Neural cell (in vitro differentiated cells): ENCODE data around the gene CCDC68. TPM values are rescaled to one million over a fixed set of nuclear protein-coding genes. Genes with fewer than 3 reads are reported as not detected.
A peak's percentile ranks its signal among the peaks of the same experiment; 100 is the strongest.

Experiments
- H2AFZ ChIP-seq: fragments of 200-600, 300-800 bp; sonication (generic), shearing (Covaris generic); 2 replicates; pipeline ENCODE4 v1.6.0; 2014; ENCODE audit warnings: low read depth, mild to moderate bottlenecking, antibody characterized with exemption, low read length, moderate library complexity
- H3F3A ChIP-seq: fragments of 200-600 bp; shearing (Covaris generic); 2 replicates; pipeline ENCODE4 v1.6.1; 2016; ENCODE audit warnings: mild to moderate bottlenecking, moderate library complexity, mixed read lengths, antibody characterized with exemption, low read length; ENCODE audit not compliant: insufficient read depth, poor library complexity, severe bottlenecking
- H3K27ac ChIP-seq: fragments of 200-600, 300-800 bp; sonication (generic), shearing (Covaris generic); 2 replicates; pipeline ENCODE4 v1.5.1; 2014; ENCODE audit warnings: mild to moderate bottlenecking, low read length, moderate library complexity
- H3K27me3 ChIP-seq: fragments of 300-800, 200-600 bp; sonication (generic), shearing (Covaris generic); 2 replicates; pipeline ENCODE4 v1.6.0; 2014; ENCODE audit warnings: mild to moderate bottlenecking, low read depth, low read length, moderate library complexity; ENCODE audit not compliant: insufficient read depth
- H3K36me3 ChIP-seq: fragments of 300-800, 200-600 bp; sonication (generic), shearing (Covaris generic); 2 replicates; pipeline ENCODE4 v1.5.1; 2014; ENCODE audit warnings: mild to moderate bottlenecking, antibody characterized with exemption, low read length, moderate library complexity; ENCODE audit not compliant: insufficient read depth
- H3K4me2 ChIP-seq: fragments of 300-800, 200-600 bp; sonication (generic), shearing (Covaris generic); 2 replicates; pipeline ENCODE4 v1.6.0; 2014; ENCODE audit warnings: mild to moderate bottlenecking, low read length
- H3K4me3 ChIP-seq: fragments of 300-800, 200-600 bp; sonication (generic), shearing (Covaris generic); 2 replicates; pipeline ENCODE4 v1.5.1; 2014; ENCODE audit warnings: mild to moderate bottlenecking, low read length, moderate library complexity
- H3K79me2 ChIP-seq: fragments of 200-600 bp; shearing (Covaris generic); replicated peaks from 2 replicates; pipeline ENCODE4 v1.6.0; 2014; ENCODE audit warnings: mild to moderate bottlenecking, low read length, moderate library complexity; ENCODE audit not compliant: insufficient read depth
- H3K9ac ChIP-seq: fragments of 300-800, 200-600 bp; sonication (generic), shearing (Covaris generic); 2 replicates; pipeline ENCODE4 v1.6.1; 2016; ENCODE audit warnings: mild to moderate bottlenecking, low read length, mixed read lengths
- H3K9me2 ChIP-seq: fragments of 200-600 bp; shearing (Covaris generic); 2 replicates; pipeline ENCODE4 v1.6.1; 2016; ENCODE audit warnings: mild to moderate bottlenecking, low read length, mixed read lengths; ENCODE audit not compliant: insufficient read depth
- H3K9me3 ChIP-seq: fragments of 200-600, 300-800 bp; sonication (generic), shearing (Covaris generic); 2 replicates; pipeline ENCODE4 v1.6.1; 2016; ENCODE audit warnings: mild to moderate bottlenecking, mixed run types, low read length, moderate library complexity, mixed read lengths
- H4K20me1 ChIP-seq: fragments of 200-600 bp; shearing (Covaris generic); 2 replicates; pipeline ENCODE4 v1.6.1; 2016; ENCODE audit warnings: mild to moderate bottlenecking, mixed run types; ENCODE audit not compliant: insufficient read depth
- CTCF ChIP-seq: fragments of 450-650 bp; IDR thresholded peaks from 2 replicates; pipeline ENCODE4 v1.5.1; 2014; ENCODE audit warnings: antibody characterized with exemption, mild to moderate bottlenecking, moderate library complexity; ENCODE audit not compliant: poor library complexity, severe bottlenecking
- EP300 ChIP-seq: fragments of 450-650 bp; conservative IDR thresholded peaks from 2 replicates; pipeline ENCODE4 v1.6.1; 2014; ENCODE audit warnings: antibody characterized with exemption, mild to moderate bottlenecking, moderate library complexity; ENCODE audit not compliant: poor library complexity, severe bottlenecking
- EZH2 ChIP-seq: fragments of 200-600, 300-800 bp; shearing (Covaris generic), sonication (generic); IDR thresholded peaks from 2 replicates; pipeline ENCODE4 v1.6.1; 2014; ENCODE audit warnings: antibody characterized with exemption, low read length, borderline replicate concordance, mild to moderate bottlenecking; ENCODE audit not compliant: insufficient read depth, poor library complexity, severe bottlenecking
- MXI1 ChIP-seq: fragments of 450-650 bp; conservative IDR thresholded peaks from 2 replicates; pipeline ENCODE4 v1.6.1; 2014; ENCODE audit warnings: antibody characterized with exemption, mild to moderate bottlenecking; ENCODE audit not compliant: poor library complexity, severe bottlenecking
- POLR2AphosphoS5 ChIP-seq: IDR thresholded peaks from 2 replicates; pipeline ENCODE4 v1.6.1; 2012
- RAD21 ChIP-seq: fragments of 450-650 bp; conservative IDR thresholded peaks from 2 replicates; pipeline ENCODE4 v1.6.1; 2014; ENCODE audit warnings: antibody characterized with exemption, mild to moderate bottlenecking, moderate library complexity
- REST ChIP-seq: IDR thresholded peaks from 2 replicates; pipeline ENCODE4 v1.6.1; 2012; ENCODE audit warnings: borderline replicate concordance
- SMC3 ChIP-seq: fragments of 450-650 bp; conservative IDR thresholded peaks from 2 replicates; pipeline ENCODE4 v1.6.1; 2014; ENCODE audit warnings: antibody characterized with exemption, mild to moderate bottlenecking, moderate library complexity; ENCODE audit not compliant: poor library complexity
- TAF1 ChIP-seq: IDR thresholded peaks from 2 replicates; pipeline ENCODE4 v1.6.1; 2012; ENCODE audit warnings: low read depth
- polyA plus RNA-seq: library from polyadenylated mRNA; depleted of rRNA; stranded (reverse); fragments of >200 nt; gene quantifications from 2 replicates; pipeline ENCODE4 v1.2.3, GENCODE V29; 2014

Gene CCDC68
- polyA plus RNA-seq, 1 donor from 2014 or later, result 0.30 TPM

GRCh38 chr18:54909538-54909937 lies 49.7 kb downstream of the CCDC68 start:
- H3K27ac ChIP-seq, result peak overlapping the region; percentile 88
- H3F3A ChIP-seq, result peaks cover 5% of the 10 kb centered on the region
- H2AFZ ChIP-seq, result no peak overlapping the region
- no peaks in the 10 kb centered on the region for H4K20me1 ChIP-seq
- H3K4me2 ChIP-seq, result no peak overlapping the region
- H3K9me2 ChIP-seq, result no peaks in the 10 kb centered on the region
- H3K4me3 ChIP-seq, result no peak overlapping the region
- no peaks in the 10 kb centered on the region for H3K27me3 ChIP-seq
- no peak overlapping the region for H3K9ac ChIP-seq
- H3K79me2 ChIP-seq, result no peaks in the 10 kb centered on the region
- H3K36me3 ChIP-seq, result no peaks in the 10 kb centered on the region
- TF ChIP-seq EZH2 (no peak), POLR2AphosphoS5 (no peak), TAF1 (no peak), RAD21 (no peak), CTCF (no peak), MXI1 (no peak), EP300 (no peak), REST (no peak), SMC3 (no peak)
- H3K9me3 ChIP-seq, result no peaks in the 10 kb centered on the region

- Histone ChIP-seq H3K9me3 (no peaks in the 10 kb centered on the region), H2AFZ (no peak overlapping the region), H3K27me3 (no peaks in the 10 kb centered on the region), H3K9ac (no peak overlapping the region), H3F3A (no peaks in the 10 kb centered on the region), H3K9me2 (no peaks in the 10 kb centered on the region), H3K36me3 (no peaks in the 10 kb centered on the region), H4K20me1 (no peaks in the 10 kb centered on the region), H3K4me3 (no peak overlapping the region), H3K79me2 (no peaks in the 10 kb centered on the region), H3K27ac (no peak overlapping the region), H3K4me2 (no peak overlapping the region)
- no peak for TF ChIP-seq RAD21
- no peak for TF ChIP-seq POLR2AphosphoS5
- TF ChIP-seq EZH2, result no peak
- TF ChIP-seq REST, result no peak
- no peak for TF ChIP-seq EP300
- TF ChIP-seq TAF1, result no peak
- no peak for TF ChIP-seq MXI1
- no peak for TF ChIP-seq SMC3
- TF ChIP-seq CTCF, result no peak
Measured at GRCh38 chr18:54906331-54907185, 52.7 kb downstream of the CCDC68 start.
